ENCODE results near the gene PDZD4. TPM values are rescaled to one million over a fixed set of nuclear protein-coding genes. Genes with fewer than 3 reads are reported as not detected.

Gene PDZD4
- total RNA-seq, 1 experiment from 2014 or later = 0.26 TPM

GRCh38 chrX:153780678-153781427 lies 49.5 kb downstream of the PDZD4 start, which contains the start of gene SRPK3:
Gene SRPK3, plus strand, starts transcription at chrX:153781041. Its CDS starts 46 bp downstream, at chrX:153781087.
- intact Hi-C loops (cut with micrococcal nuclease) = no loop called here
- Histone ChIP-seq H3K36me3 (ENCODE audit: low read depth, low read length) (no peaks in the 10 kb centered on the region), H3F3A (ENCODE audit: low read length, unreplicated experiment) (no peaks in the 10 kb centered on the region), H3K4me1 (ENCODE audit: insufficient read depth, low read length) (no peaks in the 10 kb centered on the region), H3K4me3 (ENCODE audit: low read length) (no peak within 1 kb of the TSS), H4K20me1 (ENCODE audit: low read length) (no peaks in the 10 kb centered on the region), H3K9me3 (ENCODE audit: low read length) (no peaks in the 10 kb centered on the region), H3K9me2 (replicated peaks; ENCODE audit: low read length) (no peaks in the 10 kb centered on the region), H3K79me2 (ENCODE audit: low read length) (no peaks in the 10 kb centered on the region), H3K27ac (ENCODE audit: low read length) (no peak within 1 kb of the TSS), H3K27me3 (ENCODE audit: low read length) (no peaks in the 10 kb centered on the region), H3K9ac (ENCODE audit: low read length) (no peak within 1 kb of the TSS), H3K4me2 (ENCODE audit: low read length) (no peak within 1 kb of the TSS), H2AFZ (ENCODE audit: low read length) (no peak within 1 kb of the TSS)
- BruUV-seq (replicated peaks) = no TSS peak
- ChIA-PET CTCF (no interaction called here), POLR2A (ENCODE audit: unreplicated experiment) (no interaction called here)
- TF ChIP-seq EZH2phosphoT487 (IDR thresholded peaks at IDR 0.05; ENCODE audit: borderline replicate concordance, low read length) (no peak), EZH2 (IDR thresholded peaks at IDR 0.05; ENCODE audit: low read length, unreplicated experiment) (no peak), CTCF (conservative IDR thresholded peaks at IDR 0.05; ENCODE audit: low read depth, low read length) (no peak)
- peak; percentile 48 for ATAC-seq
- no peak for DNase-seq

GRCh38 chrX:153779891-153780677 lies 50.3 kb downstream of the PDZD4 start:
- Histone ChIP-seq H3K36me3 (ENCODE audit: low read depth, low read length) (no peaks in the 10 kb centered on the region), H3F3A (ENCODE audit: low read length, unreplicated experiment) (no peaks in the 10 kb centered on the region), H3K4me1 (ENCODE audit: insufficient read depth, low read length) (no peaks in the 10 kb centered on the region), H3K79me2 (ENCODE audit: low read length) (no peaks in the 10 kb centered on the region), H4K20me1 (ENCODE audit: low read length) (no peaks in the 10 kb centered on the region), H3K9me3 (ENCODE audit: low read length) (no peaks in the 10 kb centered on the region), H3K4me3 (ENCODE audit: low read length) (no peak overlapping the region), H3K9me2 (replicated peaks; ENCODE audit: low read length) (no peaks in the 10 kb centered on the region), H3K27me3 (ENCODE audit: low read length) (no peaks in the 10 kb centered on the region), H3K27ac (ENCODE audit: low read length) (no peak overlapping the region), H2AFZ (ENCODE audit: low read length) (no peak overlapping the region), H3K4me2 (ENCODE audit: low read length) (no peak overlapping the region), H3K9ac (ENCODE audit: low read length) (no peak overlapping the region)
- intact Hi-C loops (cut with micrococcal nuclease) = no loop called here
- CTCF ChIA-PET = interaction anchor here (0.6 kb wide), 1 partner anchor 14 kb away, joined by 3 read pairs; the partner anchor contains the start of gene SSR4
- BruUV-seq (replicated peaks) = no TSS peak
- TF ChIP-seq EZH2phosphoT487 (IDR thresholded peaks at IDR 0.05; ENCODE audit: borderline replicate concordance, low read length) (no peak), CTCF (conservative IDR thresholded peaks at IDR 0.05; ENCODE audit: low read depth, low read length) (no peak), EZH2 (IDR thresholded peaks at IDR 0.05; ENCODE audit: low read length, unreplicated experiment) (no peak)
- POLR2A ChIA-PET (ENCODE audit: unreplicated experiment) = no interaction called here
- ATAC-seq = peak; percentile 6; the same call in 1 of the 2 replicates
- DNase-seq = no peak
